HCT116 (cell line): ENCODE data around the gene POGK. TPM values are rescaled to one million over a fixed set of nuclear protein-coding genes. Genes with fewer than 3 reads are reported as not detected.
"Not testable (repeated sequence)": the region's sequence is repeated elsewhere in the genome, so short reads cannot be mapped to it uniquely, and the experiment has no call there.

ENCODE experiments used
- ATAC-seq: fragments of 200-7000 bp; cut with Tn5 transposase; 2 replicates; pipeline ENCODE4 v1.9.1; 2020; ENCODE audit warnings: mild to moderate bottlenecking, moderate library complexity
- BruUV-seq: library from RNA; stranded (reverse); fragments of 400-500 nt; replicated peaks from 2 replicates; lab custom pipeline; 2021; lab: Mats Ljungman, UMichigan
- CTCF ChIA-PET: fragments of 300-600 bp; sonication (Branson Sonifier 250); formaldehyde crosslinking; loops from one replicate; lab custom pipeline; 2021; ENCODE audit warnings: antibody characterized with exemption; lab: Charles Lee
- POLR2A ChIA-PET: fragments of 300-600, 350-600 bp; sonication (Branson Sonifier 250); formaldehyde crosslinking; loops from one replicate; lab custom pipeline; 2021; ENCODE audit warnings: antibody characterized with exemption; lab: Charles Lee
- RAD21 ChIA-PET, 2 experiments: fragments of 300-600 bp; sonication (Branson Sonifier 250); formaldehyde crosslinking; loops; one replicate each; lab custom pipeline; 2023; ENCODE audit warnings: low total read pairs in 2 of 2; ENCODE audit not compliant: uncharacterized antibody in 2 of 2, unreplicated experiment in 2 of 2, low non-redundant PET in 1 of 2; lab: Charles Lee
- DNase-seq: peaks from one replicate; pipeline ENCODE4 v3.0.0-alpha.2; 2010; ENCODE audit warnings: low read depth, low spot score
- H2AFZ ChIP-seq: fragments of 200-600 bp; shearing (Covaris generic), sonication (generic); 2 replicates; pipeline ENCODE4 v1.6.1; 2017; ENCODE audit warnings: low read depth, mixed run types, mixed read lengths, antibody characterized with exemption, low read length; ENCODE audit not compliant: poor library complexity, severe bottlenecking
- H3K27ac ChIP-seq: 2 replicates; pipeline ENCODE4 v1.5.1; 2012; ENCODE audit warnings: low read depth, low read length
- H3K27me3 ChIP-seq: fragments of 200-600 bp; sonication (generic); 2 replicates; pipeline ENCODE4 v1.6.1; 2016; ENCODE audit warnings: mixed run types, low read length, mixed read lengths; ENCODE audit not compliant: insufficient read depth
- H3K36me3 ChIP-seq, 2 experiments: fragments of 200-500 bp in 1 of 2; fragments of 200-600 bp in 1 of 2; sonication (Bioruptor generic) in 1 of 2; sonication (generic) in 1 of 2; 2 replicates each; pipeline versions ENCODE4 v1.5.1 to v1.6.1; 2014 to 2016; ENCODE audit warnings: low read length in 2 of 2, inconsistent platforms in 1 of 2, mixed read lengths in 1 of 2, mixed run types in 1 of 2; ENCODE audit not compliant: insufficient read depth in 2 of 2, control insufficient read depth in 1 of 2
- H3K4me1 ChIP-seq, 2 experiments: fragments of 200-600 bp in 1 of 2; sonication (generic) in 1 of 2; 2 replicates each; pipeline versions ENCODE4 v1.5.1 to v1.6.1; 2012 to 2017; ENCODE audit warnings: low read length in 2 of 2, inconsistent platforms in 1 of 2, mild to moderate bottlenecking in 1 of 2, mixed read lengths in 1 of 2, mixed run types in 1 of 2, moderate library complexity in 1 of 2; ENCODE audit not compliant: insufficient read depth in 2 of 2, control insufficient read depth in 1 of 2
- H3K4me2 ChIP-seq: fragments of 200-600 bp; sonication (generic); 2 replicates; pipeline ENCODE4 v1.6.1; 2017; ENCODE audit warnings: mixed run types, low read length, mixed read lengths
- H3K4me3 ChIP-seq, 2 experiments: fragments of 200-600 bp in 1 of 2; sonication (generic) in 1 of 2; replicated peaks in 1 of 2; 2 replicates each; pipeline ENCODE4 v1.5.1; 2011 to 2016; ENCODE audit warnings: low read length in 2 of 2, control low read depth in 1 of 2, low read depth in 1 of 2, mild to moderate bottlenecking in 1 of 2, mixed read lengths in 1 of 2, mixed run types in 1 of 2
- H3K79me2 ChIP-seq: fragments of 200-600 bp; sonication (generic); 2 replicates; pipeline ENCODE4 v1.6.1; 2017; ENCODE audit warnings: mild to moderate bottlenecking, mixed run types, low read length, moderate library complexity, mixed read lengths; ENCODE audit not compliant: insufficient read depth
- H3K9ac ChIP-seq: fragments of 200-600 bp; sonication (generic); 2 replicates; pipeline ENCODE4 v1.6.1; 2016; ENCODE audit warnings: low read length, mixed read lengths
- H3K9me2 ChIP-seq: fragments of 200-600 bp; sonication (generic), shearing (Covaris generic); 2 replicates; pipeline ENCODE4 v1.6.1; 2017; ENCODE audit warnings: mixed run types, mild to moderate bottlenecking, moderate library complexity; ENCODE audit not compliant: insufficient read depth
- H3K9me3 ChIP-seq, 2 experiments: fragments of 200-500 bp in 1 of 2; fragments of 200-600 bp in 1 of 2; sonication (Bioruptor generic) in 1 of 2; sonication (generic) in 1 of 2; 2 replicates each; pipeline ENCODE4 v1.6.1; 2014 to 2017; ENCODE audit warnings: low read length in 2 of 2, mixed read lengths in 2 of 2, inconsistent platforms in 1 of 2, low read depth in 1 of 2, mild to moderate bottlenecking in 1 of 2, mixed run types in 1 of 2, moderate library complexity in 1 of 2; ENCODE audit not compliant: control insufficient read depth in 1 of 2, insufficient read depth in 1 of 2
- H4K20me1 ChIP-seq: fragments of 200-600 bp; sonication (generic), shearing (Covaris generic); 2 replicates; pipeline ENCODE4 v1.6.1; 2017; ENCODE audit warnings: mixed run types, mild to moderate bottlenecking, moderate library complexity; ENCODE audit not compliant: insufficient read depth
- CBX3 ChIP-seq: IDR thresholded peaks from 2 replicates; pipeline ENCODE4 v1.6.1; 2012; ENCODE audit warnings: low read depth
- CEBPB ChIP-seq: IDR thresholded peaks from 2 replicates; pipeline ENCODE4 v1.6.1; 2012; ENCODE audit warnings: low read depth
- EGR1 ChIP-seq: IDR thresholded peaks from 2 replicates; pipeline ENCODE4 v1.6.1; 2012; ENCODE audit warnings: low read depth
- ELF1 ChIP-seq: IDR thresholded peaks from 2 replicates; pipeline ENCODE4 v1.6.1; 2012; ENCODE audit warnings: low read depth, borderline replicate concordance
- EZH2 ChIP-seq: fragments of 200-600 bp; sonication (generic); IDR thresholded peaks from 2 replicates; pipeline ENCODE4 v1.6.1; 2017; ENCODE audit warnings: antibody characterized with exemption, mixed run types
- EZH2phosphoT487 ChIP-seq: fragments of 200-600 bp; IDR thresholded peaks from 2 replicates; pipeline ENCODE4 v1.6.1; 2018; ENCODE audit warnings: antibody characterized with exemption, borderline replicate concordance
- FOSL1 ChIP-seq: IDR thresholded peaks from 2 replicates; pipeline ENCODE4 v1.6.1; 2012; ENCODE audit warnings: low read depth
- JUND ChIP-seq: IDR thresholded peaks from 2 replicates; pipeline ENCODE4 v1.6.1; 2012
- POLR2A ChIP-seq: IDR thresholded peaks from 2 replicates; pipeline ENCODE4 v1.7.0; 2011; ENCODE audit warnings: borderline replicate concordance; ENCODE audit not compliant: insufficient read depth, insufficient read length; ENCODE audit errors: extremely low read depth
- POLR2AphosphoS5 ChIP-seq: IDR thresholded peaks from 2 replicates; pipeline ENCODE4 v1.6.1; 2011; ENCODE audit warnings: mild to moderate bottlenecking, low read depth, low read length, moderate library complexity
- RAD21 ChIP-seq: IDR thresholded peaks from 2 replicates; pipeline ENCODE4 v1.6.1; 2012; ENCODE audit warnings: low read depth, mild to moderate bottlenecking
- SIN3A ChIP-seq: IDR thresholded peaks from 2 replicates; pipeline ENCODE4 v1.6.1; 2012; ENCODE audit warnings: low read depth
- SP1 ChIP-seq: IDR thresholded peaks from 2 replicates; pipeline ENCODE4 v1.6.1; 2012; ENCODE audit warnings: low read depth
- SRF ChIP-seq: IDR thresholded peaks from 2 replicates; pipeline ENCODE4 v1.6.1; 2012; ENCODE audit warnings: low read depth
- TCF7L2 ChIP-seq: IDR thresholded peaks from 2 replicates; pipeline ENCODE4 v1.7.0; 2011; ENCODE audit warnings: borderline replicate concordance, inconsistent platforms; ENCODE audit not compliant: insufficient read depth, insufficient read length; ENCODE audit errors: extremely low read depth
- ZFX ChIP-seq: fragments of 450-650 bp; IDR thresholded peaks from 2 replicates; pipeline ENCODE4 v1.6.1; 2017
- ZNF274 ChIP-seq: fragments of 200-500 bp; sonication (Bioruptor generic); IDR thresholded peaks from 2 replicates; pipeline ENCODE4 v1.6.1; 2014; ENCODE audit warnings: mild to moderate bottlenecking, low read depth, low read length, inconsistent platforms
- intact Hi-C: fragments of 100-400 bp; cut with micrococcal nuclease; formaldehyde crosslinking; loops from 2 replicates; pipeline ENCODE4 v1.10.0; 2022
- total RNA-seq: library from RNA; stranded (reverse); gene quantifications from one replicate; pipeline ENCODE4 v1.2.1, GENCODE V29; 2021; ENCODE audit not compliant: unreplicated experiment
- TF ChIP-seq, protein P1 (sequence below): IDR thresholded peaks from 2 replicates; pipeline ENCODE4 v1.6.1; 2012
- TF ChIP-seq, protein P2 (sequence below): IDR thresholded peaks from 2 replicates; pipeline ENCODE4 v1.6.1; 2012
- TF ChIP-seq, protein P3 (sequence below): IDR thresholded peaks from 2 replicates; pipeline ENCODE4 v1.6.1; 2011; ENCODE audit warnings: mild to moderate bottlenecking, low read length, moderate library complexity; ENCODE audit not compliant: insufficient replicate concordance; ENCODE audit errors: extremely low read depth

POGK gene
- total RNA-seq, 1 experiment from 2014 or later: 35.6 TPM

DNA sequence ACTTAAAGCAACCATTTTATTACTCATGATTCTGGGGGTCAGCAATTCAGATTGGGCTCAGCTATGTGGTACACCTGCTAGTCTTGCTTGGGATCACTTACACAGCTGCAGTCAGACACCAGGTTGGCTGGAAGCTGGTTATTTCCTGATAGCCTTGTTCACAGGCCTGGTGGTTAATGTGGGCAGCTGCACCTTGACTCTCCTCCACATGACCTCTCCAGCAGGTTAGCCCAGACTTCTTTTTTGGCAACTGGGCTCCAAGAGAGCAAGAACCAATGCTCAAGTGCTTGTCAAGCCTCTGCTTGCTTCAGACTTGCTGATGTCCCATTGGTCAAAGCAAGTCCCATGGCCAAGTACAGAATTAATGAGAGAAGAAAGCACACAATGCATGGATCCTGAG, 11.8 kb upstream of the POGK start:
- no peak overlapping the region for H3K4me3 ChIP-seq
- no peaks in the 10 kb centered on the region for H3K9me2 ChIP-seq
- peaks cover 0 to 4% of the 10 kb centered on the region in 2 experiments; a peak in 1 of 4 replicates for H3K9me3 ChIP-seq
- H3K4me1 ChIP-seq: no peaks in the 10 kb centered on the region
- DNase-seq (no peak), ATAC-seq (no peak)
- H3K27me3 ChIP-seq: no peaks in the 10 kb centered on the region
- no TSS peak for BruUV-seq
- no peak overlapping the region for H3K9ac ChIP-seq
- POLR2A ChIA-PET: no interaction called here
- no peaks in the 10 kb centered on the region for H3K79me2 ChIP-seq
- H3K27ac ChIP-seq: no peak overlapping the region
- H3K36me3 ChIP-seq: no peaks in the 10 kb centered on the region
- intact Hi-C loops: no loop called here
- H3K4me2 ChIP-seq: no peak overlapping the region
- RAD21 ChIA-PET: no interaction called here
- CTCF ChIA-PET: no interaction called here
- no peaks in the 10 kb centered on the region for H4K20me1 ChIP-seq
- no peak overlapping the region for H2AFZ ChIP-seq
- TF ChIP-seq, protein P1, sequence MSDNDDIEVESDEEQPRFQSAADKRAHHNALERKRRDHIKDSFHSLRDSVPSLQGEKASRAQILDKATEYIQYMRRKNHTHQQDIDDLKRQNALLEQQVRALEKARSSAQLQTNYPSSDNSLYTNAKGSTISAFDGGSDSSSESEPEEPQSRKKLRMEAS: no peak
- TF ChIP-seq ELF1 (no peak), POLR2AphosphoS5 (no peak), EGR1 (no peak), RAD21 (no peak), EZH2phosphoT487 (no peak), SP1 (no peak), EZH2 (no peak), ZNF274 (no peak), SRF (no peak), TCF7L2 (no peak), ZFX (no peak), JUND (no peak), CEBPB (no peak), SIN3A (no peak), POLR2A (no peak), CBX3 (no peak), FOSL1 (no peak)
- TF ChIP-seq, protein P2, sequence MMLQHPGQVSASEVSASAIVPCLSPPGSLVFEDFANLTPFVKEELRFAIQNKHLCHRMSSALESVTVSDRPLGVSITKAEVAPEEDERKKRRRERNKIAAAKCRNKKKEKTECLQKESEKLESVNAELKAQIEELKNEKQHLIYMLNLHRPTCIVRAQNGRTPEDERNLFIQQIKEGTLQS: no peak
- TF ChIP-seq, protein P3, sequence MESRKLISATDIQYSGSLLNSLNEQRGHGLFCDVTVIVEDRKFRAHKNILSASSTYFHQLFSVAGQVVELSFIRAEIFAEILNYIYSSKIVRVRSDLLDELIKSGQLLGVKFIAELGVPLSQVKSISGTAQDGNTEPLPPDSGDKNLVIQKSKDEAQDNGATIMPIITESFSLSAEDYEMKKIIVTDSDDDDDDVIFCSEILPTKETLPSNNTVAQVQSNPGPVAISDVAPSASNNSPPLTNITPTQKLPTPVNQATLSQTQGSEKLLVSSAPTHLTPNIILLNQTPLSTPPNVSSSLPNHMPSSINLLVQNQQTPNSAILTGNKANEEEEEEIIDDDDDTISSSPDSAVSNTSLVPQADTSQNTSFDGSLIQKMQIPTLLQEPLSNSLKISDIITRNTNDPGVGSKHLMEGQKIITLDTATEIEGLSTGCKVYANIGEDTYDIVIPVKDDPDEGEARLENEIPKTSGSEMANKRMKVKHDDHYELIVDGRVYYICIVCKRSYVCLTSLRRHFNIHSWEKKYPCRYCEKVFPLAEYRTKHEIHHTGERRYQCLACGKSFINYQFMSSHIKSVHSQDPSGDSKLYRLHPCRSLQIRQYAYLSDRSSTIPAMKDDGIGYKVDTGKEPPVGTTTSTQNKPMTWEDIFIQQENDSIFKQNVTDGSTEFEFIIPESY: no peak

DNA sequence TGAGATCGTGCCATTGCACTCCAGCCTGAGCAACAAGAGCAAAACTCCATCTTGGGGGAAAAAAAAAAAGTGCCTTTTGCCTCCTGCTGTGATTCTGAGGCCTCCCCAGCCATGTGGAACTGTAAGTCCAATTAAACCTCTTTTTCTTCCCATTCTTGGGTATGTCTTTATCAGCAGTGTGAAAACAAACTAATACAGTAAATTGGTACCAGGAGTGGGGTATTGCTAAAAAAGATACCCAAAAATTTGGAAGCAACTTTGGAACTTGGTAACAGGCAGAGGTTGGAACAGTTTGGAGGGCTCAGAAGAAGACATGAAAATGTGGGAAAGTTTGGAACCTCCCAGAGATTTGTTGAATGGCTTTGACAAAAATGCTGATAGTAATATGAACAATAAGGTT, 9.5 kb upstream of the POGK start:
- intact Hi-C loops, H3K4me1 ChIP-seq, H3K79me2 ChIP-seq, H3K9me3 ChIP-seq, H2AFZ ChIP-seq, BruUV-seq, RAD21 ChIA-PET, H3K4me2 ChIP-seq, H3K36me3 ChIP-seq, H3K9me2 ChIP-seq, H4K20me1 ChIP-seq, H3K9ac ChIP-seq, DNase-seq, CTCF ChIA-PET, ATAC-seq, H3K27ac ChIP-seq, H3K27me3 ChIP-seq, POLR2A ChIA-PET, H3K4me3 ChIP-seq: not testable (repeated sequence)
